GM13977 (cell line): ENCODE data around the gene ZNF423.

ENCODE experiments used
- DNase-seq: peaks from one replicate; pipeline ENCODE4 v3.0.0; 2012; ENCODE audit warnings: low spot score
- in situ Hi-C: fragments of 300-500 bp; cut with MboI; formaldehyde crosslinking; loops from one replicate; pipeline ENCODE4 v1.12.0; 2022; ENCODE audit warnings: low sequenced_read_pairs, low pct_unique_long_range_greater_than_20kb, mixed read lengths, inconsistent platforms; ENCODE audit not compliant: unreplicated experiment
- TF ChIP-seq, protein P1 (sequence below): IDR thresholded peaks from 2 replicates; pipeline ENCODE4 v1.5.1; 2012; ENCODE audit warnings: mild to moderate bottlenecking, control low read depth; ENCODE audit not compliant: insufficient read depth; ENCODE audit errors: extremely low read depth, missing control alignments

The ZNF423 gene

DNA sequence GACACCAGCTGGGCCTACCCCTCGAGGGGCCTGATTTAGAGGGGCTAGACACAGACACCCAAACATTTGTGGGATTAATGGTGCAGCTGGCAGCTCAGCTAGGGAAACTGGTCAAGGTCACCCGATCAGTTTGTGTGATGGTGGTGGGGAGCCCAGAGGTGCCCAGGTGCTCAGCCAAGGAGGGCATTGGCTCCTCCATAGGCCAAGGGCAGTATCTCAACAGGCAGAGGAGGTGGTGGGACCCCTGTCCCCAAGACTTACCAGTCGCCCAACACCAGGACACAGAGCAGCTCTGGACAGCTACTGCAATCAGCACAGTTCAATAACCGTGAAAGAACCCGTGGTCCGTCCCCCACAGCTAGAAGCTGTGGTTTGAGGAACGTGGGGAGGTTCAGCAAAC, 361.4 kb downstream of the ZNF423 start:
- in situ Hi-C loops, result no loop called here
- no peak for DNase-seq
- TF ChIP-seq, protein P1, sequence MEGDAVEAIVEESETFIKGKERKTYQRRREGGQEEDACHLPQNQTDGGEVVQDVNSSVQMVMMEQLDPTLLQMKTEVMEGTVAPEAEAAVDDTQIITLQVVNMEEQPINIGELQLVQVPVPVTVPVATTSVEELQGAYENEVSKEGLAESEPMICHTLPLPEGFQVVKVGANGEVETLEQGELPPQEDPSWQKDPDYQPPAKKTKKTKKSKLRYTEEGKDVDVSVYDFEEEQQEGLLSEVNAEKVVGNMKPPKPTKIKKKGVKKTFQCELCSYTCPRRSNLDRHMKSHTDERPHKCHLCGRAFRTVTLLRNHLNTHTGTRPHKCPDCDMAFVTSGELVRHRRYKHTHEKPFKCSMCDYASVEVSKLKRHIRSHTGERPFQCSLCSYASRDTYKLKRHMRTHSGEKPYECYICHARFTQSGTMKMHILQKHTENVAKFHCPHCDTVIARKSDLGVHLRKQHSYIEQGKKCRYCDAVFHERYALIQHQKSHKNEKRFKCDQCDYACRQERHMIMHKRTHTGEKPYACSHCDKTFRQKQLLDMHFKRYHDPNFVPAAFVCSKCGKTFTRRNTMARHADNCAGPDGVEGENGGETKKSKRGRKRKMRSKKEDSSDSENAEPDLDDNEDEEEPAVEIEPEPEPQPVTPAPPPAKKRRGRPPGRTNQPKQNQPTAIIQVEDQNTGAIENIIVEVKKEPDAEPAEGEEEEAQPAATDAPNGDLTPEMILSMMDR, result no peak

DNA sequence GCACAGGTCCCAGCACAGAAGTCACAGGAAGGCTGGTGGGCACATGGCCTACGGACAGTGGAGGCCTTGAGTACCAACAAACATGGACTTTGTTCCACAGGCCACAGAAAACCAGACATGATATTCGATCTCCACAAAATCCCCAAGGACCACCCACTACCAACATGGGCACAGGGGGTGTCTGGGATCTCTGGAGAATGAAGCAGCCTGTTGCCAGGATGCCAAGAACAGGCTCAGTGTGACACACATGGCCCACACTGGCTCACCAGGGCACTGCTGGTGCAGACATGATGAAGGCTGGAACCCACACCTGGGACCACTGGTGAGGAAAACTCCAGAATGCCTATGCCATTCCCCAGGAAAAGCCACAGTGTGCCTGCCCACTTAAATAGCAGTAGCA, 362.1 kb downstream of the ZNF423 start:
- TF ChIP-seq, protein P1, result no peak
- no peak for DNase-seq
- in situ Hi-C loops, result no loop called here

DNA sequence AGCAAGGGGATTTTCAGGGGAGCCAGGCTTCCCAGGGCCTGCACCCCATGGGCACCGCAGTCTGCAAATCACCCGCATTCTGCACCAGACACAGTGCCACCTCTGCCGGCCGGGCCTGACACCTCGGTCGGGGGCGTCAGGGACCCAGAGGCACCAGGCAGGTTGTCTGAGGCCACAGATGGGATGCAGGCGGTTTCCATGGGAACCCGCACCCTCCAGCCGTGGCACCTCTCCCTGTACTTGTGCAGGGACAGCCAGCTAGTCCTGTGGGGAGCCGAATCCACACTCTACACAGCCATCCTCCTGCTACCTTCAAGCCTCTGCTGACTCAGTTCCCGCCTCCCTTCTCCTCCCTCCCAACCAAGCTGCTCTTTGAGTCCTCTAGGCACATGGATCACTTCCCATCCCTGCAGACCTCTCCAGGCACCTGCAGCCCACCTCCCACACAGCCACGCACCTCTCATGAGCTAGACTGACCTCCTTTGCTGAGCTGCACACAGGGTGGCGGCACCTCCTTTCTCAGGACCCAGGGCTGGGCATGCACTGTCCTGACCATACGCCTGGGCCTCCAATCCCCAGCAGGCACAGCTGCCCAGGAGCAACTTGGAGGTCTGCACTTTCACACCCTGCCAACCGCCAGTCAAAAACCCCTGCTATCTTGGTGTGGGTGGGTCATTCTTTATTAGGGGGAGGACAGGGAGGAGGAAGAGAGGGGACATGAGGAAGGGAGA, 362.9 kb downstream of the ZNF423 start:
- TF ChIP-seq, protein P1, result no peak
- in situ Hi-C loops, result no loop called here
- no peak for DNase-seq

DNA sequence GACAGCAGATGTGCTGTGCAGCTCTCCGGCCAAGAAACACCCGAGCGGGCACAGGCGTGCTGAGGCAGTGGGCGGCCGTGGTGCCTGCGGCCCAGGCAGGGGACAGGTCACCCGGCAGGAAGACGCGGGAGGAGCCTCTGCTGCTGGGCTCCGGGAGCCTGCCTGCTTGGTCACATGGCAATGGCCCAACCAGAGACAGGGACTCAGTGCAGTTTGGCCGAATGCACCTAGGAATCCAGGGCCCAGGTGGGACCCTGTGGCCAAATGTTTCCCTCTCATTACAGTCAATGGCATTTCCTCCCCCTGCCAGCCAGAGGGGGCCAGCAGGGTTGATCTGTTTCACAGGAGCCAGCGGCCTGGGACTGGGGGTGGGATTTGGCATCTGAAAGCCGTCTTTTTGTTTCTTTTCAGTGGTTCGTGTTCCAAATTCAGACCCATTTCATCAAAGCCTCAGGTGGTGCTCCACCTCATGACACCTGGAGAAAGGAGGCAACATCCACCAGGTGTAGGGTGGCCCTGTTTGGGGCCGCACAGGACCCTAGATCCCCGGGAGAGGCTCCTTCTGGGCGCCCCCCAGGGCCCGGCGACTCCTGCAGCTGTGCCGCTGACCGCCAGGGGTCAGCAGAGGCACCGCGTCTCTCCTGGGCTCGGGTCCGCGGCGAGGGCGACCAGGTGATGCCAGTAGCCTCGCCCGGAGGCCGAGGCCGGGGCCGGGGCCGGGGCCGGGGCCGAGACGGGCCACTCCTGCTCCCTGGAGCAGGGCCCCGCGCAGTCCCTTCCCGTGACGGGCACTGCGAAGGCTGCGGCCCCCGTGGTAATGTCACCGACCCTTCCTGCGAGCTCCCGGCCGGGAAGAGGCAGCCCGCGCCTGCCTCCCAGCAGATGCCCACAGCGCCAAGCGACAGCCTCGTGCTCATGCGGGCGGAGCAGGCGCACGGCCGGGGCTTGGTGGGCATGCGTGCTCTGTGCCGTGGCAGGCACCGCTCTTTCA, 363.8 kb downstream of the ZNF423 start:
- peak; percentile 88 for DNase-seq
- in situ Hi-C loops, result no loop called here
- TF ChIP-seq, protein P1, result peak; percentile 90

DNA sequence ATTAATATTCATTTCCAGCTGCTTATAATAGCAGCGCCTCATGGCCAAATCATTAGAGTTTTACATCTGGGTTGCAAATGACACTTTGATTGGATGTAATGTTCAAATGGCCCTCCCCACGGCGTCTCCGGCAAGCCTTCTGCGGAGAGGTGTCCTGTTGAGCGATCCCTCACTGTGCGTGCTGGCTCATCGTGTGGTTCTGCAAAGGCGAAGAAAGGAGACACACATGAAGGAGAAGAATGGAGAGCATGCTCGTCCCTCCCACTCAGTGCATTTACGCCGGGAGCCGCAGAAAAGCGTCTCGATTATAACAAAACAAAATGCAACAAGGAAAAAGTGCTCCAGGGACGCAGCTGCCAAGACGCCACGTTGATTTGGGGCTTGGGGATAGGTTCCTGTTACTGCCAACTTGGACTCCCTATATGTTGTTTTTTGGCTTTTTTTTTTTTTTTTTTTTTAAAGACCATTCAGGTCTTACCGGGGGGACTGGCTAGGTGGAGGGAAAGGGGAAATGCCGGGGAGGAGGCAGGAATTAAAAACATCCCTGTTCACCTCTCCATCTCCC, 364.7 kb downstream of the ZNF423 start:
- in situ Hi-C loops, result no loop called here
- DNase-seq, result no peak
- TF ChIP-seq, protein P1, result no peak

DNA sequence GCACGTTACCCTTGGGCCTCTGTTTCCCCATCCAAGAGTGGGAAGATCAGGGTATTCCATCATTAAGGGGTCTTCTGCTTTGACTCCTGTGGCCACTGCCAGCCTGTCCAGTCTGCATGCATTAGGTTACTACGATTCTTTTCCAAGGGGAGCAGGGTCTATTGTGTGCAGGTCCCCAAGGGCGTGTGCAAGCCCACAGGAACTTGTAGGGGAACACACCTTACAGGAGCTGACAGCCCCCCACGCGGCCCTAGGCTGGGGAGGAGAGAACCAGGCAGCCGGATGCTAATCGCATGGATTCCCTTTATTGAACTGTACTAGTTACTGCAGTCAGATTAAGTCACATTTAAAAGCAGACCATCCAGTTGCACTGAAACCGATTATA, 365.6 kb downstream of the ZNF423 start:
- DNase-seq, result no peak
- in situ Hi-C loops, result no loop called here
- TF ChIP-seq, protein P1, result no peak
